ENCODE results near the gene PDIA6.
A peak's percentile ranks its signal among the peaks of the same experiment; 100 is the strongest.

- TF ChIP-seq CTCF (IDR thresholded peaks at IDR 0.05; ENCODE audit: insufficient read depth, low read length) (peak; percentile 92), POLR2AphosphoS5 (IDR thresholded peaks at IDR 0.05; ENCODE audit: low read depth) (no peak)
Measured at GRCh38 chr2:10832203-10832936, 19.8 kb upstream of the PDIA6 start.

All from HL-60 (cell line).